IMR-90 (cell line): ENCODE results near the gene LHX1. TPM values are rescaled to one million over a fixed set of nuclear protein-coding genes. Genes with fewer than 3 reads are reported as not detected.

Source experiments
- ATAC-seq: fragments of 200-7000 bp; cut with Tn5 transposase; 2 replicates; pipeline ENCODE4 v1.9.1; 2020; ENCODE audit warnings: low read depth, mild to moderate bottlenecking, moderate library complexity
- BruUV-seq: library from RNA; stranded (reverse); fragments of 400-500 nt; replicated peaks from 2 replicates; lab custom pipeline; 2021; lab: Mats Ljungman, UMichigan
- CTCF ChIA-PET: fragments of 300-600 bp; formaldehyde crosslinking; extraction: SDS; loops from one replicate; lab custom pipeline; 2021; ENCODE audit warnings: antibody characterized with exemption; lab: Yijun Ruan, JAX
- POLR2A ChIA-PET: fragments of 300-600 bp; sonication (Branson Sonifier 250); formaldehyde crosslinking; loops from one replicate; lab custom pipeline; 2022; ENCODE audit warnings: antibody characterized with exemption; ENCODE audit not compliant: unreplicated experiment; lab: Charles Lee
- DNase-seq: peaks from one replicate; pipeline ENCODE4 v3.0.0; 2013
- H2AFZ ChIP-seq: replicated peaks from 2 replicates; pipeline ENCODE3; 2013; ENCODE audit warnings: low read length, mild to moderate bottlenecking; ENCODE audit not compliant: poor library complexity
- H2AK5ac ChIP-seq: 2 replicates; pipeline ENCODE4 v1.6.1; 2013; ENCODE audit warnings: low read depth, low read length, inconsistent platforms
- H2AK9ac ChIP-seq: replicated peaks from 2 replicates; pipeline ENCODE3; 2013; ENCODE audit warnings: mild to moderate bottlenecking, low read depth, low read length, moderate library complexity; ENCODE audit not compliant: poor library complexity
- H2BK120ac ChIP-seq: 2 replicates; pipeline ENCODE4 v1.6.1; 2013; ENCODE audit warnings: low read depth, low read length, inconsistent platforms
- H2BK15ac ChIP-seq: 3 replicates; pipeline ENCODE4 v1.6.1; 2013; ENCODE audit warnings: low read depth, low read length, inconsistent platforms
- H2BK20ac ChIP-seq: 2 replicates; pipeline ENCODE4 v1.6.1; 2013; ENCODE audit warnings: low read depth, mild to moderate bottlenecking, inconsistent platforms, low read length, moderate library complexity
- H2BK5ac ChIP-seq: 2 replicates; pipeline ENCODE4 v1.6.1; 2013; ENCODE audit warnings: mild to moderate bottlenecking, low read depth, low read length, inconsistent platforms; ENCODE audit not compliant: poor library complexity, severe bottlenecking
- H3K14ac ChIP-seq: replicated peaks from 2 replicates; pipeline ENCODE4 v1.6.1; 2013; ENCODE audit warnings: low read depth, low read length, inconsistent platforms
- H3K18ac ChIP-seq: 2 replicates; pipeline ENCODE4 v1.6.1; 2013; ENCODE audit warnings: low read depth, low read length, control low read depth
- H3K23ac ChIP-seq: 2 replicates; pipeline ENCODE4 v1.6.1; 2013; ENCODE audit warnings: low read depth, low read length, inconsistent platforms
- H3K27ac ChIP-seq: 2 replicates; pipeline ENCODE4 v1.5.1; 2013; ENCODE audit warnings: mild to moderate bottlenecking, control low read depth, low read length; ENCODE audit not compliant: insufficient read depth
- H3K27me3 ChIP-seq: 2 replicates; pipeline ENCODE4 v1.6.1; 2013; ENCODE audit warnings: low read length; ENCODE audit not compliant: control insufficient read depth, insufficient read depth
- H3K36me3 ChIP-seq: 2 replicates; pipeline ENCODE4 v1.6.1; 2013; ENCODE audit warnings: low read length, mixed read lengths; ENCODE audit not compliant: control insufficient read depth, insufficient read depth
- H3K4ac ChIP-seq: 2 replicates; pipeline ENCODE4 v1.6.1; 2013; ENCODE audit warnings: low read depth, low read length, inconsistent platforms
- H3K4me1 ChIP-seq: 2 replicates; pipeline ENCODE4 v1.6.1; 2013; ENCODE audit warnings: low read length, mixed read lengths; ENCODE audit not compliant: control insufficient read depth, insufficient read depth
- H3K4me2 ChIP-seq: 2 replicates; pipeline ENCODE4 v1.6.1; 2013; ENCODE audit warnings: low read depth, mild to moderate bottlenecking, control low read depth, low read length, moderate library complexity
- H3K4me3 ChIP-seq: 2 replicates; pipeline ENCODE4 v1.5.1; 2013; ENCODE audit warnings: low read depth, mild to moderate bottlenecking, control low read depth, low read length, moderate library complexity; ENCODE audit not compliant: insufficient read depth
- H3K56ac ChIP-seq: 2 replicates; pipeline ENCODE4 v1.6.1; 2013; ENCODE audit warnings: low read length, inconsistent platforms; ENCODE audit not compliant: insufficient read depth; ENCODE audit errors: extremely low read depth
- H3K79me1 ChIP-seq, 2 experiments: 2 replicates each; pipeline ENCODE4 v1.6.1; 2013; ENCODE audit warnings: low read length in 2 of 2, inconsistent platforms in 1 of 2, low read depth in 1 of 2
- H3K9ac ChIP-seq: 2 replicates; pipeline ENCODE4 v1.6.1; 2013; ENCODE audit warnings: low read depth, low read length, control low read depth
- H3K9me1 ChIP-seq: 2 replicates; pipeline ENCODE4 v1.6.1; 2013; ENCODE audit warnings: low read length, inconsistent platforms; ENCODE audit not compliant: insufficient read depth
- H3K9me3 ChIP-seq: 2 replicates; pipeline ENCODE4 v1.6.1; 2013; ENCODE audit warnings: low read length; ENCODE audit not compliant: control insufficient read depth, insufficient read depth
- H4K20me1 ChIP-seq: 2 replicates; pipeline ENCODE4 v1.6.1; 2013; ENCODE audit warnings: low read length, inconsistent platforms; ENCODE audit not compliant: insufficient read depth
- H4K5ac ChIP-seq: 2 replicates; pipeline ENCODE4 v1.6.1; 2013; ENCODE audit warnings: mild to moderate bottlenecking, low read depth, low read length, control low read depth
- H4K8ac ChIP-seq, 2 experiments: 2 replicates each; pipeline ENCODE4 v1.6.1; 2013; ENCODE audit warnings: low read depth in 2 of 2, low read length in 2 of 2, control low read depth in 1 of 2, inconsistent platforms in 1 of 2
- H4K91ac ChIP-seq: 2 replicates; pipeline ENCODE4 v1.6.1; 2013; ENCODE audit warnings: low read depth, low read length, inconsistent platforms; ENCODE audit not compliant: insufficient read depth
- BHLHE40 ChIP-seq: fragments of 150-350 bp; IDR thresholded peaks from 2 replicates; pipeline ENCODE4 v1.6.1; 2016; ENCODE audit warnings: mild to moderate bottlenecking, low read depth, low read length
- CEBPB ChIP-seq: IDR thresholded peaks from 2 replicates; pipeline ENCODE4 v1.6.1; 2012; ENCODE audit warnings: low read depth, low read length, improper control_type of control experiment
- CHD1 ChIP-seq: IDR thresholded peaks from 2 replicates; pipeline ENCODE4 v1.6.1; 2012; ENCODE audit warnings: low read depth, low read length, improper control_type of control experiment
- CTCF ChIP-seq: conservative IDR thresholded peaks from 2 replicates; pipeline ENCODE4 v1.5.1; 2012; ENCODE audit warnings: mild to moderate bottlenecking, low read depth, low read length, improper control_type of control experiment
- ELK1 ChIP-seq: fragments of 150-350 bp; IDR thresholded peaks from 2 replicates; pipeline ENCODE4 v1.6.1; 2016; ENCODE audit warnings: low read depth, mild to moderate bottlenecking, low read length, moderate library complexity, borderline replicate concordance
- FOS ChIP-seq: fragments of 150-350 bp; IDR thresholded peaks from 2 replicates; pipeline ENCODE4 v1.6.1; 2016; ENCODE audit warnings: low read depth, low read length
- MAFK ChIP-seq: IDR thresholded peaks from 2 replicates; pipeline ENCODE4 v1.6.1; 2012; ENCODE audit warnings: low read depth, low read length, improper control_type of control experiment
- MAZ ChIP-seq: IDR thresholded peaks from 2 replicates; pipeline ENCODE4 v1.6.1; 2012; ENCODE audit warnings: low read depth, mild to moderate bottlenecking, low read length, improper control_type of control experiment, moderate library complexity, borderline replicate concordance
- MXI1 ChIP-seq: IDR thresholded peaks from 2 replicates; pipeline ENCODE4 v1.6.1; 2012; ENCODE audit warnings: low read depth, mild to moderate bottlenecking, low read length, moderate library complexity, borderline replicate concordance
- NFE2L2 ChIP-seq: fragments of 150-350 bp; IDR thresholded peaks from 2 replicates; pipeline ENCODE4 v1.6.1; 2016; ENCODE audit warnings: low read depth, mild to moderate bottlenecking, low read length
- POLR2A ChIP-seq: IDR thresholded peaks from 2 replicates; pipeline ENCODE4 v1.6.1; 2012; ENCODE audit warnings: mild to moderate bottlenecking, low read depth, low read length
- RAD21 ChIP-seq: IDR thresholded peaks from 2 replicates; pipeline ENCODE4 v1.6.1; 2012; ENCODE audit warnings: low read length, improper control_type of control experiment
- RCOR1 ChIP-seq: IDR thresholded peaks from 2 replicates; pipeline ENCODE4 v1.6.1; 2012; ENCODE audit warnings: mild to moderate bottlenecking, low read length, improper control_type of control experiment; ENCODE audit not compliant: insufficient replicate concordance
- RFX5 ChIP-seq: IDR thresholded peaks from 2 replicates; pipeline ENCODE4 v1.8.0; 2012; ENCODE audit warnings: low read depth, mild to moderate bottlenecking, low read length, moderate library complexity
- SMC3 ChIP-seq: fragments of 150-350 bp; IDR thresholded peaks from 2 replicates; pipeline ENCODE4 v1.6.1; 2016; ENCODE audit warnings: low read depth, mild to moderate bottlenecking, antibody characterized with exemption, low read length, moderate library complexity
- USF2 ChIP-seq: fragments of 150-350 bp; IDR thresholded peaks from 2 replicates; pipeline ENCODE4 v1.6.1; 2017; ENCODE audit warnings: mild to moderate bottlenecking, antibody characterized with exemption, low read length, low read depth
- WGBS, 2 experiments: methylation state at CpG; one replicate each; pipeline versions ENCODE4 v1.1.5 to v1.1.7; 2013; ENCODE audit warnings: missing lambda C conversion rate in 2 of 2; ENCODE audit not compliant: insufficient read length in 1 of 2; ENCODE audit errors: extremely low coverage in 2 of 2; 5-methylcytosine and 5-hydroxymethylcytosine counted together
- dilution Hi-C: fragments of 300-500 bp; cut with HindIII; formaldehyde crosslinking; loops from one replicate; pipeline ENCODE4 v1.14.3; 2018; ENCODE audit warnings: low sequenced_read_pairs; ENCODE audit not compliant: unreplicated experiment
- in situ Hi-C: fragments of 300-500 bp; cut with MboI; formaldehyde crosslinking; loops from 3 replicates; pipeline ENCODE4 v1.14.3; 2019; ENCODE audit warnings: low sequenced_read_pairs, inconsistent platforms, mixed read lengths
- intact Hi-C: fragments of 100-400 bp; cut with micrococcal nuclease; formaldehyde crosslinking; loops from 2 replicates; pipeline ENCODE4 v1.10.0; 2022
- polyA plus RNA-seq, 3 experiments: library from polyadenylated mRNA; depleted of rRNA; stranded (reverse); fragments of >200 nt; gene quantifications; 2 replicates each; pipeline ENCODE4 v1.2.3, GENCODE V29; 2012; ENCODE audit warnings: low replicate concordance in 1 of 3
- total RNA-seq: library from RNA; depleted of rRNA; stranded (reverse); fragments of >200 nt; gene quantifications from 2 replicates; pipeline ENCODE4 v1.2.3, GENCODE V29; 2012

The LHX1 gene
- total and polyA plus RNA-seq, 2 of the 4 experiments (the other 2 are of a cell fraction): not detected

DNA sequence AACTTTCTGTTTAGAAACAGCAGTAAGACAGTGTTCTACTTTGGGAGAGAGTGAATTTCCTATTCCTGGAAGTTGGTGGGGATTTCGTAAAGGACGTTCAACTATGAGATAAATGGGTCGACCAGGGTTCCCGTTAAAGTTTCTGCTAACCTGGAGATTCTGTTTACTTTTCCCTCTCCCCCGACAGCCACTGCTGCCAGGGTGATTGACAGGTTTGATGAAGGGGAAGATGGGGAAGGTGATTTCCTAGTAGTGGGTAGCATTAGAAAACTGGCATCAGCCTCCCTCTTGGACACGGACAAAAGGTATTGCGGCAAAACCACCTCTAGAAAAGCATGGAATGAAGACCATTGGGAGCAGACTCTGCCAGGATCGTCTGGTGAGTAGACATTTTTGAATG is 12.8 kb downstream of the LHX1 start:
- DNase-seq: no peak
- H2BK5ac ChIP-seq: no peak overlapping the region
- no peak overlapping the region for H4K8ac ChIP-seq
- H4K20me1 ChIP-seq: no peaks in the 10 kb centered on the region; the same call in none of the 2 replicates
- no peak overlapping the region for H2BK20ac ChIP-seq
- 0 out of 2 replicates have a peak, but pooled peaks cover 2% of the 10 kb centered on the region for H3K9me1 ChIP-seq
- no peak overlapping the region for H3K4ac ChIP-seq
- dilution Hi-C loops (no loop called here), intact Hi-C loops (no loop called here), in situ Hi-C loops (no loop called here)
- ATAC-seq: no peak
- H3K27ac ChIP-seq: no peak overlapping the region
- ChIA-PET POLR2A (no interaction called here), CTCF (interaction anchor here (1.4 kb wide), 1 partner anchor 97 kb away, joined by 4 read pairs; no protein-coding TSS in a partner anchor)
- no peak overlapping the region for H2BK15ac ChIP-seq
- H3K4me1 ChIP-seq: peaks cover 3% of the 10 kb centered on the region
- peaks cover 26 to 27% of the 10 kb centered on the region in 2 experiments for H3K79me1 ChIP-seq
- peak overlapping the region; percentile 96; the same call in 1 of the 2 replicates for H3K14ac ChIP-seq
- no peak overlapping the region for H2AK9ac ChIP-seq
- no peak overlapping the region for H4K5ac ChIP-seq
- peak overlapping the region; percentile 92; the same call in 1 of the 2 replicates for H3K23ac ChIP-seq
- WGBS, 2 experiments: 79% methylated on average over 4 of the region's 8 CpGs; no CpG with 5 or more reads in 1 of the 2 experiments
- H3K56ac ChIP-seq: no peak overlapping the region
- peak overlapping the region; percentile 95 for H3K4me2 ChIP-seq
- no TSS peak for BruUV-seq
- no peak overlapping the region for H2AFZ ChIP-seq
- no peak overlapping the region for H4K91ac ChIP-seq
- H3K27me3 ChIP-seq: peaks cover 28% of the 10 kb centered on the region
- no peaks in the 10 kb centered on the region for H3K9me3 ChIP-seq
- no peak overlapping the region for H3K18ac ChIP-seq
- TF ChIP-seq USF2: no peak
- TF ChIP-seq FOS: no peak
- TF ChIP-seq SMC3: no peak
- no peak for TF ChIP-seq POLR2A
- TF ChIP-seq BHLHE40: no peak
- no peak for TF ChIP-seq MXI1
- TF ChIP-seq NFE2L2: no peak
- TF ChIP-seq ELK1: no peak
- TF ChIP-seq RFX5: no peak
- TF ChIP-seq MAZ: no peak
- no peak for TF ChIP-seq MAFK
- TF ChIP-seq RCOR1: no peak
- TF ChIP-seq CEBPB: no peak
- TF ChIP-seq RAD21: no peak
- no peak for TF ChIP-seq CTCF
- TF ChIP-seq CHD1: no peak
- H2BK120ac ChIP-seq: no peak overlapping the region
- no peak overlapping the region for H2AK5ac ChIP-seq
- peak overlapping the region; percentile 80; the same call in 1 of the 2 replicates for H3K9ac ChIP-seq
- H3K4me3 ChIP-seq: peak overlapping the region; percentile 55
- peaks cover 17% of the 10 kb centered on the region for H3K36me3 ChIP-seq
